Parathyroid adenoma (tissue), 2 donors: ENCODE results near the gene BIRC7.
A peak's percentile ranks its signal among the peaks of the same experiment; 100 is the strongest.

Source experiments
- H2AFZ ChIP-seq: fragments of 300-600 bp; sonication (generic); one replicate; pipeline ENCODE4 v1.7.0; 2017; ENCODE audit warnings: antibody characterized with exemption, mild to moderate bottlenecking
- H3K27ac ChIP-seq: fragments of 300-600 bp; sonication (generic); one replicate; pipeline ENCODE4 v1.7.0; 2017
- H3K27me3 ChIP-seq: fragments of 300-600 bp; sonication (generic); one replicate; pipeline ENCODE4 v1.7.0; 2017; ENCODE audit warnings: low read length; ENCODE audit not compliant: control insufficient read depth, insufficient read depth
- H3K36me3 ChIP-seq: fragments of 300-600 bp; sonication (generic); one replicate; pipeline ENCODE4 v1.7.0; 2017; ENCODE audit warnings: low read length; ENCODE audit not compliant: control insufficient read depth, insufficient read depth
- H3K4me1 ChIP-seq: fragments of 300-600 bp; sonication (generic); one replicate; pipeline ENCODE4 v1.7.0; 2017; ENCODE audit warnings: control low read depth
- H3K4me2 ChIP-seq: fragments of 300-600 bp; sonication (generic); one replicate; pipeline ENCODE4 v1.7.0; 2017; ENCODE audit warnings: low read length
- H3K4me3 ChIP-seq: fragments of 300-600 bp; sonication (generic); one replicate; pipeline ENCODE4 v1.7.0; 2017; ENCODE audit warnings: low read depth, low read length
- H3K79me2 ChIP-seq: fragments of 300-600 bp; sonication (generic); one replicate; pipeline ENCODE4 v1.7.0; 2017; ENCODE audit warnings: control low read depth
- H3K9ac ChIP-seq: fragments of 300-600 bp; sonication (generic); one replicate; pipeline ENCODE4 v1.7.0; 2017; ENCODE audit warnings: mild to moderate bottlenecking
- H3K9me3 ChIP-seq: fragments of 300-600 bp; sonication (generic); one replicate; pipeline ENCODE4 v1.7.0; 2017; ENCODE audit warnings: low read length; ENCODE audit not compliant: control insufficient read depth
- CTCF ChIP-seq: fragments of 300-600 bp; sonication (generic); IDR thresholded peaks from one replicate; pipeline ENCODE4 v1.7.0; 2017; ENCODE audit warnings: antibody characterized with exemption, mild to moderate bottlenecking
- donor health status: primary hyperparathyroidism.

BIRC7 gene

GRCh38 chr20:63232235-63233060, 3.3 kb upstream of the BIRC7 start:
- no peaks in the 10 kb centered on the region for H3K36me3 ChIP-seq
- no peak overlapping the region for H3K27ac ChIP-seq
- no peak overlapping the region for H2AFZ ChIP-seq
- no peaks in the 10 kb centered on the region for H3K9me3 ChIP-seq
- no peak overlapping the region for H3K4me3 ChIP-seq
- H3K27me3 ChIP-seq = no peaks in the 10 kb centered on the region
- no peak overlapping the region for H3K4me2 ChIP-seq
- no peak for TF ChIP-seq CTCF
- H3K9ac ChIP-seq = no peak overlapping the region
- no peaks in the 10 kb centered on the region for H3K79me2 ChIP-seq
- H3K4me1 ChIP-seq = no peaks in the 10 kb centered on the region

- no peak overlapping the region for H3K9ac ChIP-seq
- no peaks in the 10 kb centered on the region for H3K27me3 ChIP-seq
- no peaks in the 10 kb centered on the region for H3K9me3 ChIP-seq
- H3K36me3 ChIP-seq = no peaks in the 10 kb centered on the region
- TF ChIP-seq CTCF = no peak
- H2AFZ ChIP-seq = no peak overlapping the region
- H3K27ac ChIP-seq = no peak overlapping the region
- H3K4me2 ChIP-seq = no peak overlapping the region
- no peak overlapping the region for H3K4me3 ChIP-seq
- no peaks in the 10 kb centered on the region for H3K79me2 ChIP-seq
- H3K4me1 ChIP-seq = no peaks in the 10 kb centered on the region
Measured at GRCh38 chr20:63233061-63233344, 2.7 kb upstream of the BIRC7 start.

- no peaks in the 10 kb centered on the region for H3K27me3 ChIP-seq
- TF ChIP-seq CTCF = no peak
Measured at GRCh38 chr20:63233924-63234323, 1.8 kb upstream of the BIRC7 start.

DNA sequence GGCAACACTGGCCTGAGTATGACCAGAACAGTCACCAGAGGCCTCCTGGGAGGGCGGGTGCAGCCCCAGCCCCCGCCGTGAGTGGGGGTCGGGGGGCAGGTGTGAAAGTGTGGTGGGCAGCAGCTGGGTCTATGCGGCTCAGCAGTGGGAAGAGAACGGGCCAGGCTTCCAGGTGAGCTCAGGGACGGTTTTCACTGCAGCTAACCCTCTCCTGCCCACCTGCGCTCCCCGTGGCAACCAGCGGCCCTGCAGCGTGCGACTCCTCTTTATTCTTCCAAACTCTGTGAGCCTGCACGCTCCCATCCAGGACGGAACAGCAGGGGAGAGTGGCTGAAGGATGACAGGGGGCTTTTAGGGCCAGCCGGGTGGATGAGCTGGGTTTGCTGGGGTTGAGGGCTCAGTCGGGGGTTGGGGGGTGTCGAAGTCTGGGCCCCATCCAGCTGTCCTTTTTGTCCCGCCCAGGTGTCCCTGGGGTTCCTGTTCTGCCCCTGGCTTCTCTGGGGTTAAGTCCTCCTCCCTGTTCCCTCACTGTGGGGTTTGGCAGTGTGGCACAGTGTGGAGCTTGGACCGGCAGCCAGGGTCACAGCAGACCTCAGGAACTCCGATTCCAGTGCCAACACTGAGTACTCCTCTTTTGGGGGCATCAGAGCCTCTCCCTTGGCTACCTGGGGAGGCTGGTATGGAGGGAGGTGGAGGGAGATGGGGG, 859 bp upstream of the BIRC7 start:
- Histone ChIP-seq H3K27ac (no peak overlapping the region), H3K9ac (no peak overlapping the region), H3K4me2 (no peak overlapping the region), H3K36me3 (no peaks in the 10 kb centered on the region), H3K27me3 (no peaks in the 10 kb centered on the region), H3K4me3 (no peak overlapping the region), H3K9me3 (no peaks in the 10 kb centered on the region), H3K4me1 (no peaks in the 10 kb centered on the region), H3K79me2 (no peaks in the 10 kb centered on the region), H2AFZ (no peak overlapping the region)
- TF ChIP-seq CTCF = peak; percentile 70

More at GRCh38 chr20:63233924-63234323, 1.8 kb upstream of the BIRC7 start:
- H3K4me1 ChIP-seq = no peaks in the 10 kb centered on the region
- H3K36me3 ChIP-seq = no peaks in the 10 kb centered on the region
- H3K4me2 ChIP-seq = no peak overlapping the region
- no peak overlapping the region for H2AFZ ChIP-seq
- H3K79me2 ChIP-seq = no peaks in the 10 kb centered on the region
- H3K4me3 ChIP-seq = no peak overlapping the region
- H3K27ac ChIP-seq = no peak overlapping the region
- no peak overlapping the region for H3K9ac ChIP-seq
- no peaks in the 10 kb centered on the region for H3K9me3 ChIP-seq
